ENCODE data around the gene TMUB1.

The TMUB1 gene

GRCh38 chr7:151115121-151115835 is 32.0 kb upstream of the TMUB1 start:
- H3K4me2 ChIP-seq (ENCODE audit: insufficient read depth, low read length, poor library complexity, severe bottlenecking), result peak overlapping the region; percentile 90
- WGBS, 2 donors (ENCODE audit: extremely low coverage in 2 of 2, insufficient read length in 2 of 2, insufficient replicate concordance in 1 of 2), result no CpG with 5 or more reads among the region's 114 CpGs
- no peak overlapping the region for H4K8ac ChIP-seq (ENCODE audit: low read depth, low read length)
- no peak overlapping the region for H3K23ac ChIP-seq (ENCODE audit: low read depth, low read length, poor library complexity)
- DNase-seq (ENCODE audit: low spot score), result no peak
- peaks cover 0 to 1% of the 10 kb centered on the region in 2 donors for H3K9me3 ChIP-seq (replicated peaks in 1 of 2; ENCODE audit: control insufficient read depth in 2 of 2, insufficient read depth in 1 of 2, low read depth in 1 of 2, low read length in 2 of 2)
- H2BK12ac ChIP-seq (ENCODE audit: low read length), result no peak overlapping the region
- no peak overlapping the region for H2BK120ac ChIP-seq (ENCODE audit: low read depth, low read length)
- H2AFZ ChIP-seq (ENCODE audit: low read length), result no peak overlapping the region
- no peak overlapping the region for H3K27ac ChIP-seq (replicated peaks; ENCODE audit: low read length)
- peaks cover 0 to 3% (median 0%) of the 10 kb centered on the region in 3 experiments for H3K27me3 ChIP-seq (ENCODE audit: control insufficient read depth in 3 of 3, insufficient read depth in 3 of 3, low read depth in 1 of 3, low read length in 3 of 3)
- H3K18ac ChIP-seq (ENCODE audit: low read length), result peak overlapping the region; percentile 42
- H2BK15ac ChIP-seq (ENCODE audit: low read length), result no peak overlapping the region
- peak overlapping the region; percentile 64 for H2AK5ac ChIP-seq (ENCODE audit: low read depth, low read length)
- H3K79me1 ChIP-seq (ENCODE audit: low read depth, low read length), result peaks cover 35% of the 10 kb centered on the region
- peaks cover 24 to 34% of the 10 kb centered on the region in 2 donors for H3K36me3 ChIP-seq (replicated peaks in 1 of 2; ENCODE audit: control insufficient read depth in 2 of 2, insufficient read depth in 2 of 2, low read length in 2 of 2)
- H3K14ac ChIP-seq (ENCODE audit: low read length), result no peak overlapping the region
- H3K4ac ChIP-seq (ENCODE audit: low read length), result no peak overlapping the region
- H4K91ac ChIP-seq (ENCODE audit: low read depth, low read length, poor library complexity), result no peak overlapping the region
- peaks cover 11 to 22% of the 10 kb centered on the region in 2 donors for H3K4me1 ChIP-seq (ENCODE audit: control insufficient read depth in 2 of 2, insufficient read depth in 1 of 2, low read depth in 1 of 2, low read length in 2 of 2)
- H3K9ac ChIP-seq (ENCODE audit: low read depth, low read length, poor library complexity), result peak overlapping the region; percentile 79
- no peak overlapping the region for H2BK5ac ChIP-seq (ENCODE audit: low read length)
- H3K4me3 ChIP-seq (ENCODE audit: low read length in 2 of 2), result peak overlapping the region in 1 of 2 donors; percentile 80

- Histone ChIP-seq H3K23ac (ENCODE audit: low read depth, low read length, poor library complexity) (no peak overlapping the region), H3K14ac (ENCODE audit: low read length) (no peak overlapping the region), H3K4ac (ENCODE audit: low read length) (no peak overlapping the region), H3K4me3 (ENCODE audit: low read length in 2 of 2) (peak overlapping the region in 1 of 2 donors; percentile 80), H3K9me3 (replicated peaks in 1 of 2; ENCODE audit: control insufficient read depth in 2 of 2, insufficient read depth in 1 of 2, low read depth in 1 of 2, low read length in 2 of 2) (peaks cover 0 to 1% of the 10 kb centered on the region in 2 donors), H3K79me1 (ENCODE audit: low read depth, low read length) (peaks cover 29% of the 10 kb centered on the region), H2AFZ (ENCODE audit: low read length) (no peak overlapping the region), H3K9ac (ENCODE audit: low read depth, low read length, poor library complexity) (peak overlapping the region; percentile 33), H3K4me1 (ENCODE audit: control insufficient read depth in 2 of 2, insufficient read depth in 1 of 2, low read depth in 1 of 2, low read length in 2 of 2) (peaks cover 11 to 22% of the 10 kb centered on the region in 2 donors), H2AK5ac (ENCODE audit: low read depth, low read length) (peak overlapping the region; percentile 86), H3K27ac (replicated peaks; ENCODE audit: low read length) (peak overlapping the region; percentile 55), H4K91ac (ENCODE audit: low read depth, low read length, poor library complexity) (no peak overlapping the region), H4K8ac (ENCODE audit: low read depth, low read length) (no peak overlapping the region), H2BK15ac (ENCODE audit: low read length) (no peak overlapping the region), H2BK12ac (ENCODE audit: low read length) (no peak overlapping the region), H3K4me2 (ENCODE audit: insufficient read depth, low read length, poor library complexity, severe bottlenecking) (peak overlapping the region; percentile 90), H3K27me3 (ENCODE audit: control insufficient read depth in 3 of 3, insufficient read depth in 3 of 3, low read depth in 1 of 3, low read length in 3 of 3) (peaks cover 0 to 3% (median 0%) of the 10 kb centered on the region in 3 experiments), H2BK120ac (ENCODE audit: low read depth, low read length) (peak overlapping the region; percentile 11), H2BK5ac (ENCODE audit: low read length) (no peak overlapping the region), H3K36me3 (replicated peaks in 1 of 2; ENCODE audit: control insufficient read depth in 2 of 2, insufficient read depth in 2 of 2, low read length in 2 of 2) (peaks cover 20 to 26% of the 10 kb centered on the region in 2 donors), H3K18ac (ENCODE audit: low read length) (peak overlapping the region; percentile 52)
- no peak for DNase-seq (ENCODE audit: low spot score)
- no CpG with 5 or more reads among the region's 101 CpGs for WGBS, 2 donors (ENCODE audit: extremely low coverage in 2 of 2, insufficient read length in 2 of 2, insufficient replicate concordance in 1 of 2)
These were observed 31.1 kb upstream of the TMUB1 start for GRCh38 chr7:151114151-151115090.

DNA sequence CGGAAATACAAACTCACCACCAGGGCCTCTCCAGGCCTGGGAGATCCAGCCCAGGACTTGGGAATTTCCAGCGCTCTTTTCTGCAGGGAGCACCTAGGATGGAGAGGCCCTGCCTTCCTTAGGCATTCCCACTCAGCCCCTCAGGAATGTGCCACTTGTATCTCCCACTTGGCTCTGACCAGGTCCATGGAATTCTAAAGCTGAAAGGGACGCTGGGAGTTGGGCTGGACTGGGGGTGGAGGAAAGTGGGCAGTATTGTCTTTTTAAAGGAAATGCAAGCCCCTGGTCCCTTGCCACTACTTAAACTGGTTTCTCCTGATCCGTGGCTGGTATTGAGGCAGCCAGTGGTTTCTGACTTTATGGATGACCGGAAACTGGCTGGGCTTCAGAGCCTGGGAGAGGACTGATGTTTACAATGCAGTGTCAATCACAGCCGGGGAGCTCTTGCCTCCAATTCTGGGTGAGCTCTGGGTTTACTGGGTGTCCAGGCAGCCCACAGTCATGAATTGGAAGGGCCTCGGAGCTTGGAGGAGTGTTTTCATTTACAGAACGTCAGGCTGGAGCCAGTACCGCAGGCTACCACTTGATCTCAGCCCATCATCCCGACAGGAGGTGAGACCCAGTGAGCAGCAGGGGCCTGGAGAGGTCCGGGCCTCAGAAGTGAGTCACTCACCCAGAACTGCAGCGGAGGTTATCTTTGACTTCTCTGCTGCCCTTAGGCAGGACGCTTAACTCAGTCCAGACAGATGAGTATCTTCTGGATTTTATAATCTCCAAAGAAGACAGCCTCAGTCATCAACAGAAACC is 30.3 kb upstream of the TMUB1 start:
- H3K4ac ChIP-seq (ENCODE audit: low read length), result no peak overlapping the region
- no peak overlapping the region for H2BK5ac ChIP-seq (ENCODE audit: low read length)
- peak overlapping the region; percentile 77 for H3K27ac ChIP-seq (replicated peaks; ENCODE audit: low read length)
- peak overlapping the region; percentile 41 for H3K18ac ChIP-seq (ENCODE audit: low read length)
- H4K8ac ChIP-seq (ENCODE audit: low read depth, low read length), result no peak overlapping the region
- H3K14ac ChIP-seq (ENCODE audit: low read length), result no peak overlapping the region
- peak; percentile 58 for DNase-seq (ENCODE audit: low spot score)
- H3K23ac ChIP-seq (ENCODE audit: low read depth, low read length, poor library complexity), result no peak overlapping the region
- H3K9ac ChIP-seq (ENCODE audit: low read depth, low read length, poor library complexity), result no peak overlapping the region
- no peak overlapping the region for H3K4me3 ChIP-seq (ENCODE audit: low read length in 2 of 2)
- no peak overlapping the region for H2AFZ ChIP-seq (ENCODE audit: low read length)
- peak overlapping the region; percentile 11 for H2BK120ac ChIP-seq (ENCODE audit: low read depth, low read length)
- H2BK12ac ChIP-seq (ENCODE audit: low read length), result no peak overlapping the region
- H3K4me1 ChIP-seq (ENCODE audit: control insufficient read depth in 2 of 2, insufficient read depth in 1 of 2, low read depth in 1 of 2, low read length in 2 of 2), result peaks cover 11 to 22% of the 10 kb centered on the region in 2 donors
- H3K4me2 ChIP-seq (ENCODE audit: insufficient read depth, low read length, poor library complexity, severe bottlenecking), result no peak overlapping the region
- peak overlapping the region; percentile 86 for H2AK5ac ChIP-seq (ENCODE audit: low read depth, low read length)
- peaks cover 24% of the 10 kb centered on the region for H3K79me1 ChIP-seq (ENCODE audit: low read depth, low read length)
- no peaks in the 10 kb centered on the region for H3K9me3 ChIP-seq (replicated peaks in 1 of 2; ENCODE audit: control insufficient read depth in 2 of 2, insufficient read depth in 1 of 2, low read depth in 1 of 2, low read length in 2 of 2)
- H3K36me3 ChIP-seq (replicated peaks in 1 of 2; ENCODE audit: control insufficient read depth in 2 of 2, insufficient read depth in 2 of 2, low read length in 2 of 2), result peaks cover 11 to 17% of the 10 kb centered on the region in 2 donors
- no CpG with 5 or more reads among the region's 13 CpGs for WGBS, 2 donors (ENCODE audit: extremely low coverage in 2 of 2, insufficient read length in 2 of 2, insufficient replicate concordance in 1 of 2)
- no peak overlapping the region for H4K91ac ChIP-seq (ENCODE audit: low read depth, low read length, poor library complexity)
- H3K27me3 ChIP-seq (ENCODE audit: control insufficient read depth in 3 of 3, insufficient read depth in 3 of 3, low read depth in 1 of 3, low read length in 3 of 3), result peaks cover 0 to 3% (median 0%) of the 10 kb centered on the region in 3 experiments
- H2BK15ac ChIP-seq (ENCODE audit: low read length), result no peak overlapping the region

All from neuronal stem cell (in vitro differentiated cells).